ENCODE data around the gene TMEM54. TPM values are rescaled to one million over a fixed set of nuclear protein-coding genes. Genes with fewer than 3 reads are reported as not detected.

Gene TMEM54
- total and polyA plus RNA-seq, 9 of the 15 experiments (the other 6 are each of a cell fraction or from before 2014, with no cell fraction given), result 1.00 to 16.2 (median 8.2) TPM

GRCh38 chr1:32886004-32886827, 15.0 kb downstream of the TMEM54 start, which contains the start of gene HPCA (continued):
- no peak for TF ChIP-seq ZNF280B (CRISPR knock-in tag; IDR thresholded peaks at IDR 0.05)
- TF ChIP-seq STAT6 (CRISPR knock-in tag; IDR thresholded peaks at IDR 0.05), result peak; percentile 89; the same call in 1 of the 2 replicates
- TF ChIP-seq GTF2F1 (IDR thresholded peaks at IDR 0.05; ENCODE audit: low read depth, low read length), result no peak
- 0 out of 2 replicates have a peak, but pooled peaks have one; percentile 41 for TF ChIP-seq TCF15 (CRISPR knock-in tag; IDR thresholded peaks at IDR 0.05)
- no peak; the same call in 1 of the 2 replicates for TF ChIP-seq CHAMP1 (IDR thresholded peaks at IDR 0.05)
- no peak for TF ChIP-seq ZNF764 (CRISPR knock-in tag; IDR thresholded peaks at IDR 0.05; ENCODE audit: low read depth)
- TF ChIP-seq ZNF586 (CRISPR knock-in tag; conservative IDR thresholded peaks at IDR 0.05), result no peak
- peak; percentile 99 for TF ChIP-seq ZNF224 (CRISPR knock-in tag; IDR thresholded peaks at IDR 0.05)
- TF ChIP-seq CBX8 (IDR thresholded peaks at IDR 0.05; ENCODE audit: borderline replicate concordance, extremely low read depth, low read depth, low read length, poor library complexity, severe bottlenecking), result no peak
- no peak for TF ChIP-seq HMG20A (CRISPR knock-in tag; conservative IDR thresholded peaks at IDR 0.05)
- TF ChIP-seq C11orf30 (IDR thresholded peaks at IDR 0.05; ENCODE audit: low read depth), result no peak
- TF ChIP-seq CLOCK (CRISPR knock-in tag; IDR thresholded peaks at IDR 0.05; ENCODE audit: borderline replicate concordance), result no peak
- no peak for TF ChIP-seq PATZ1 (CRISPR knock-in tag; IDR thresholded peaks at IDR 0.05; ENCODE audit: borderline replicate concordance)

All from K562 (cell line).